Sigmoid colon (tissue), 7 donors: ENCODE measurements around the gene ADH1C. TPM values are rescaled to one million over a fixed set of nuclear protein-coding genes. Genes with fewer than 3 reads are reported as not detected.

Experiments used
- DNase-seq: peaks from one replicate; pipeline ENCODE4 v3.0.0-alpha.2; 2019
- H3K27ac ChIP-seq, 4 donors: fragments of 200-600 bp; sonication (generic); one replicate each; pipeline ENCODE4 v1.5.1; 2016 to 2019; ENCODE audit warnings: mild to moderate bottlenecking in 1 of 4
- H3K27me3 ChIP-seq, 3 donors: fragments of 200-600 bp; sonication (generic); one replicate each; pipeline ENCODE4 v1.5.1; 2019; ENCODE audit warnings: mild to moderate bottlenecking in 1 of 3
- H3K36me3 ChIP-seq, 4 donors: fragments of 200-600 bp; sonication (generic); one replicate each; pipeline ENCODE4 v1.5.1; 2016 to 2019
- H3K4me1 ChIP-seq, 4 donors: fragments of 200-600 bp; sonication (generic); one replicate each; pipeline ENCODE4 v1.5.1; 2017 to 2019
- H3K4me3 ChIP-seq, 4 donors: fragments of 200-600 bp; sonication (generic); one replicate each; pipeline ENCODE4 v1.5.1; 2017 to 2019; ENCODE audit warnings: mild to moderate bottlenecking in 2 of 4, moderate library complexity in 1 of 4
- H3K9me3 ChIP-seq, 4 donors: fragments of 200-600 bp in 3 of 4; sonication (generic) in 3 of 4; one replicate each; pipeline versions ENCODE4 v1.5.1 to v1.6.1; 2013 to 2019
- CTCF ChIP-seq, 4 experiments: fragments of 450-650 bp in 3 of 4; fragments of 200-600 bp in 1 of 4; IDR thresholded peaks; one replicate each; pipeline ENCODE4 v1.5.1; 2016 to 2019; ENCODE audit warnings: antibody characterized with exemption in 4 of 4, mild to moderate bottlenecking in 3 of 4, moderate library complexity in 2 of 4
- EP300 ChIP-seq, 4 donors: sonication (generic); formaldehyde crosslinking; IDR thresholded peaks; one replicate each; pipeline ENCODE4 v1.6.1; 2017; ENCODE audit warnings: antibody characterized with exemption in 4 of 4
- POLR2A ChIP-seq, 2 donors: fragments of 450-650 bp; IDR thresholded peaks; one replicate each; pipeline ENCODE4 v1.6.1; 2016; ENCODE audit warnings: antibody characterized with exemption in 2 of 2, mild to moderate bottlenecking in 2 of 2, moderate library complexity in 2 of 2
- POLR2AphosphoS5 ChIP-seq, 4 donors: sonication (generic); formaldehyde crosslinking; IDR thresholded peaks; one replicate each; pipeline ENCODE4 v1.6.1; 2017; ENCODE audit warnings: antibody characterized with exemption in 4 of 4
- WGBS, 2 donors: extraction: QIAGEN DNeasy Blood & Tissue Kit; methylation state at CpG; one replicate each; pipeline ENCODE4 v1.1.7; 2013; 5-methylcytosine and 5-hydroxymethylcytosine counted together
- intact Hi-C: fragments of 100-400 bp; cut with DNase I; formaldehyde crosslinking; loops from one replicate; pipeline ENCODE4 v1.15.1; 2023
- polyA plus RNA-seq, 3 donors: library from polyadenylated mRNA; stranded (reverse); fragments of 200-250 nt; gene quantifications; one replicate each; pipeline ENCODE4 v1.2.3, GENCODE V29; 2013
- total RNA-seq, 4 donors: library from RNA; depleted of rRNA; stranded (reverse); fragments of >200 nt; gene quantifications; one replicate each; pipeline ENCODE4 v1.1.0, GENCODE V29; 2016
- donor health status: healthy with polysubstance abuse.
- donor health status: Bipolar disorder and iron deficiency.
- donor health status: healthy.

Gene ADH1C
- 10 to 100 TPM in 3 of 4 donors, 1 to 10 TPM in 1; 2.6 to 25.3 (median 15.9) TPM for total RNA-seq
- polyA plus RNA-seq: 100 to 1,000 TPM in 2 of 3 donors, 10 to 100 TPM in 1; 94.4 to 311 (median 283) TPM

- DNase-seq: no peak
- intact Hi-C loops: no loop called here
- Histone ChIP-seq H3K27me3 (no peaks in the 10 kb centered on the region), H3K4me1 (peaks cover 0 to 8% (median 6%) of the 10 kb centered on the region in 4 donors), H3K36me3 (no peaks in the 10 kb centered on the region), H3K9me3 (no peaks in the 10 kb centered on the region), H3K4me3 (peak within 1 kb of the TSS in 2 of 4 donors; percentile 2 to 7), H3K27ac (peak within 1 kb of the TSS in 1 of 4 donors; percentile 11)
- TF ChIP-seq CTCF (IDR thresholded peaks at IDR 0.05) (no peak), POLR2AphosphoS5 (IDR thresholded peaks at IDR 0.05) (peak in 1 of 4 donors; percentile 21), EP300 (IDR thresholded peaks at IDR 0.05) (no peak), POLR2A (IDR thresholded peaks at IDR 0.05) (no peak)
- WGBS, 2 donors: 12 to 47% methylated on average over 10 of the region's 10 CpGs
Measured at GRCh38 chr4:99352602-99353537, at the start of gene ADH1C. Gene ADH1C, minus strand, starts transcription at chr4:99352746. Its CDS starts 71 bp downstream, at chr4:99352675.

DNA sequence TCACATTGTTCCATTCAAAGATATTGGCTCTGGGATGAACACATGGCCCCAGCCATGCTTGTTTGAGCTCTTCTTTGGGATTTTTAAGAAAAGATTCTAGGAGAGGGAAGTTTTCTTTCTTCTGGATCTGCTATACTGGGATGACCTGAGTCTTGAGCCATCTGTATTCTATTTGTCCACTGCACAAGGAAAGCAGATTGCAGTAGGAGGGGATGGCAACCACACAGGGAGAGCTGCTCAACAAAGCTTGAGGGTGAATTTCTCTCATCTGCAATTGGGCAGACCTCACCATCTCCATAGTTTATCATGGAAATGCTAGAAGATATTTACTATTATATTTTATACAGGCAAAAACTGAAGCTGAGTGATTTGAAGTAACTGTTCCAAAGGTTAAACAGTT is 48.3 kb upstream of the ADH1C start:
- DNase-seq: no peak

DNA sequence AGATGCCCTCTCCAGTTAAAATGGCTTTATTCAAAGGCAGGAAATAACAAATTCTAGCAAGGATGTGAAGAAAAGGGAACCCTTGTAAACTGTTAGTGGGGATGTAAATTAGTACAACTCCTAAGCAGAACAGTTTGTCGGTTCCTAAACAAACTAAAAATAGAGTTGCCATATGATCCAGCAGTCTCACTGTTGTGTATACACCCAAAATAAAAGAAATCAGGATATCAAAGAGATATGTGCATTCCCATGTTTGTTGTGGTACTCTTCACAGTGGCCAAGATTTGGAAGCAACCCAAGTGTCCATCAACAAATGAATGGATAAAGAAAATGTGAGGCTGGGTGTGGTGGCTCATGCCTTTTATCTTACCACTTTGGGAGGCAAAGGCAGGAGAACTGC is 46.5 kb upstream of the ADH1C start:
- Histone ChIP-seq H3K4me1 (peaks cover 0 to 18% (median 4%) of the 10 kb centered on the region in 4 donors), H3K27me3 (no peaks in the 10 kb centered on the region), H3K4me3 (no peak overlapping the region), H3K27ac (no peak overlapping the region), H3K9me3 (no peaks in the 10 kb centered on the region), H3K36me3 (no peaks in the 10 kb centered on the region)
- intact Hi-C loops: no loop called here
- DNase-seq: no peak
- WGBS, 2 donors: 40 to 73% methylated on average over 1 of the region's 1 CpG
- no peak for TF ChIP-seq CTCF (IDR thresholded peaks at IDR 0.05)
- TF ChIP-seq POLR2A (IDR thresholded peaks at IDR 0.05): no peak
- TF ChIP-seq POLR2AphosphoS5 (IDR thresholded peaks at IDR 0.05): no peak
- no peak for TF ChIP-seq EP300 (IDR thresholded peaks at IDR 0.05)

More for the DNA sequence above, 48.3 kb upstream of the ADH1C start:
- Histone ChIP-seq H3K36me3 (no peaks in the 10 kb centered on the region), H3K4me1 (peaks cover 0 to 24% (median 15%) of the 10 kb centered on the region in 4 donors), H3K27me3 (no peaks in the 10 kb centered on the region), H3K9me3 (no peaks in the 10 kb centered on the region), H3K4me3 (no peak overlapping the region), H3K27ac (no peak overlapping the region)
- TF ChIP-seq CTCF (IDR thresholded peaks at IDR 0.05) (no peak), EP300 (IDR thresholded peaks at IDR 0.05) (no peak), POLR2A (IDR thresholded peaks at IDR 0.05) (no peak), POLR2AphosphoS5 (IDR thresholded peaks at IDR 0.05) (no peak)
- intact Hi-C loops: no loop called here

DNA sequence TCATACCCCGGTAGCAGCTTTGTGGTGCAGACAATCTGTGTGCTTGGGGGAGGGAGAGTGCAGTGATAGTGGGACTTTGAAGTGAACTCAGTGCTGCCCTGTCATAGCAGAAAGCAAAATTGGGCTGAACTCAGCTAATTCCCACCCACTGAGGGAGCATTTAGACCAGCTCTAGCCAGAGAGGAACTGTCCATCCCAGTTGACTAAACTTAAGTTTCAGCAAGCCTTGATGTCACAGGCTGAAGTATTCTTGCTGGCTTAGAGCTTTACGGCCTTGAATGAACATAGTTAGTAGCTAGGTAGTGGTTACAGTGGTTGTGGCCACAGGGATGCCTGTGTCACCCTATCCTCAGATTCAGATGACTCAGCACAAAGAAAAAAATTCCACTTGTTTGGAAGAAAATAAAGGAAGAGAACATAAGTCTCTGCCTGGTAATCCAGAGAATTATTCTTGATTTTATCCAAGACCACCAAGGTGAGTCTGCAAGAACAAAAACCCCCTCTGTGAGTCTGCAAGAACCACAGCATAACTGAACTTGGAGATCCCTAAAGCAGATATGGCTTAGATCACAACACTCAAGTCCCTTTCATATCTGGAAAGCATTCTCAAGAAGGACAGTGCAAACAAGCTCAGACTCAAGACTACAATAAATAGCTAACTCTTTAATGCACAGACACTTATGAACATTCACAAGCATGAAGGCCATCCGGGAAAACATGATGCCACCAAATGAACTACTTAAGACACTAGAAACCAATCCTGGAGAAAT is 43.2 kb upstream of the ADH1C start:
- no peak overlapping the region for H3K4me3 ChIP-seq
- H3K27me3 ChIP-seq: no peaks in the 10 kb centered on the region
- H3K9me3 ChIP-seq: no peaks in the 10 kb centered on the region
- peak overlapping the region in 3 of 4 donors; percentile 50 to 63 (median 52) for H3K27ac ChIP-seq
- no peak for DNase-seq
- H3K4me1 ChIP-seq: peaks cover 0 to 15% (median 3%) of the 10 kb centered on the region in 4 donors
- H3K36me3 ChIP-seq: no peaks in the 10 kb centered on the region
- intact Hi-C loops: no loop called here
- no peak for TF ChIP-seq CTCF (IDR thresholded peaks at IDR 0.05)
- TF ChIP-seq POLR2A (IDR thresholded peaks at IDR 0.05): no peak
- no peak for TF ChIP-seq POLR2AphosphoS5 (IDR thresholded peaks at IDR 0.05)
- TF ChIP-seq EP300 (IDR thresholded peaks at IDR 0.05): no peak
- WGBS, 2 donors: 74 to 92% methylated on average over 3 of the region's 3 CpGs
